ENCODE measurements around the gene FOXP3.

DNA sequence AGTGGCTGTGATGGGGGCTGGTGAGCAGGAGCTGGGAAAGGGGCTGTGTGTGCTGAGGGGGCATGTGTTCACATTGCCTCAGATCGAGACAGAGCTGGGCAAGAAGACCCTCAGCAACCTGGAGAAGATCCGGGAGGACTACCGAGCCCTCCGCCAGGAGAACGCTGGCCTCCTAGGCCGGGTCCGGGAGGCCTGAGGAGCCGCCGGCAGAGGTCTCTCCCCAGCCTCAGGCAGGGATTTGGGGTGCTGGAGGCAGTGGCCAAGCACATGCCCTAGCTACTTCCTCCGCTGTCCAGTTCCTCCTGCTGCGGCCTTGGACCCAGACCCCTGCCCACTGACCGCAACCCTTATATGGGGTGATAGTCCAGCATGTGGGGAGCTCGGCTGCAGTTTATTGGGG, 14.4 kb downstream of the FOXP3 start:
- TF ChIP-seq EZH2 (IDR thresholded peaks at IDR 0.05; ENCODE audit: borderline replicate concordance) = no peak
- TF ChIP-seq, protein P1, sequence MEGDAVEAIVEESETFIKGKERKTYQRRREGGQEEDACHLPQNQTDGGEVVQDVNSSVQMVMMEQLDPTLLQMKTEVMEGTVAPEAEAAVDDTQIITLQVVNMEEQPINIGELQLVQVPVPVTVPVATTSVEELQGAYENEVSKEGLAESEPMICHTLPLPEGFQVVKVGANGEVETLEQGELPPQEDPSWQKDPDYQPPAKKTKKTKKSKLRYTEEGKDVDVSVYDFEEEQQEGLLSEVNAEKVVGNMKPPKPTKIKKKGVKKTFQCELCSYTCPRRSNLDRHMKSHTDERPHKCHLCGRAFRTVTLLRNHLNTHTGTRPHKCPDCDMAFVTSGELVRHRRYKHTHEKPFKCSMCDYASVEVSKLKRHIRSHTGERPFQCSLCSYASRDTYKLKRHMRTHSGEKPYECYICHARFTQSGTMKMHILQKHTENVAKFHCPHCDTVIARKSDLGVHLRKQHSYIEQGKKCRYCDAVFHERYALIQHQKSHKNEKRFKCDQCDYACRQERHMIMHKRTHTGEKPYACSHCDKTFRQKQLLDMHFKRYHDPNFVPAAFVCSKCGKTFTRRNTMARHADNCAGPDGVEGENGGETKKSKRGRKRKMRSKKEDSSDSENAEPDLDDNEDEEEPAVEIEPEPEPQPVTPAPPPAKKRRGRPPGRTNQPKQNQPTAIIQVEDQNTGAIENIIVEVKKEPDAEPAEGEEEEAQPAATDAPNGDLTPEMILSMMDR (IDR thresholded peaks at IDR 0.05; ENCODE audit: poor library complexity) = no peak

All from hepatocyte (in vitro differentiated cells).